Left renal pelvis (tissue), 4 donors: ENCODE data around the gene RBM20. TPM values are rescaled to one million over a fixed set of nuclear protein-coding genes. Genes with fewer than 3 reads are reported as not detected.

Experiments used
- DNase-seq, 4 donors: peaks; one replicate each; pipeline ENCODE4 v3.0.0-alpha.2; 2013; ENCODE audit warnings: low read depth in 4 of 4, low spot score in 3 of 4
- polyA plus RNA-seq, 4 donors: library from polyadenylated mRNA; unstranded; fragments of 120-200 nt; gene quantifications; one replicate each; pipeline ENCODE4 v1.2.1, GENCODE V29; 2013; ENCODE audit not compliant: insufficient read length in 4 of 4

Gene RBM20
- polyA plus RNA-seq, 4 donors: 2.1 to 7.0 (median 5.1) TPM

DNA sequence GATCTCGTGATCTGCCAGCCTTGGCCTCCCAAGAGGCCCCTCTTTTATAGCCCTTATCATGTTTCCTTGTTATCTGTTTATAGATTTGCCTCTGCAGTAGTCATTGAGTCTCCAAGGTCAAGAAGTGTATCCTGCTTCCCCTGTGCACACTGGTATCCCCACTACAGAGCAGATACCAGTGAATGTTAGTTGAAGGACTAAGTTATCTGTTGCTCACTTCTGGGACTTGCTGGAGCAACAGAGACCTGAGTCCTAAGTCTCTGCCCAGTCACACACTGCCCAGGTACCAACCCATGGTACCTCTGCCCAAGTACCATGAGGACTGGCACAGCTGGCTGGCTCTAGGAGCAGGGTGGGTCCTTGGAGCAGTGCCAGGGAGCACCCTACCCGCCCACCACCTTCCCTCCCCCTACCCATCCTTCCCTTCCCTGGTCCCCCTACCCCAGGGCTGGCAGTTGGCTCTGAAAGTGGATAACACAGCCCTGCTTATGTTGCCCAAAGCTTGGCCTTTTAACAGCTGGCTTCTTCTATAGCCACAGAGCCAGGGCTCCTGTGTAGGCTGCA is 201.1 kb downstream of the RBM20 start:
- DNase-seq: no peak

- no peak for DNase-seq
Measured at GRCh38 chr10:110845756-110846620, 201.9 kb downstream of the RBM20 start.

DNA sequence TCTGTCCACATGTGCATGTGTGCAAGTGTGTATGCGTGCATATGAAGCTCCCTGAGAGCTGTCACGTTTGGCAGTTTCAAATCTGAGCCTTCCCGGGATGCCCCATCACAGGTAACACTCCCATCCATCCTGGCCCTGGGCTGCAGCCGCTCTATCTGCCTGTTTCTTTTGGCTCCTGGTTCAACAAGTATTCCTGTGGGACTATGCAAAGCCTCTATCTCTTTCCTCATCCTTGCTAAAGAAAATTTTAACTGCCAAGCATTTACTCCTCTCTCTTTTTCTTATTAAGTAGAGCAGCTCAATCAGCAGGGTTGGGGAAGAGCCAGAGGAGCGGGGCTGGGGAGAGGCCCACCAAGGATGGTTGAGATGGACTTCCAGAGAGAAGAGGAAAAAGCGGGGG is 203.2 kb downstream of the RBM20 start:
- no peak for DNase-seq

GRCh38 chr10:110848106-110848505 is 204.0 kb downstream of the RBM20 start:
- no peak for DNase-seq

DNA sequence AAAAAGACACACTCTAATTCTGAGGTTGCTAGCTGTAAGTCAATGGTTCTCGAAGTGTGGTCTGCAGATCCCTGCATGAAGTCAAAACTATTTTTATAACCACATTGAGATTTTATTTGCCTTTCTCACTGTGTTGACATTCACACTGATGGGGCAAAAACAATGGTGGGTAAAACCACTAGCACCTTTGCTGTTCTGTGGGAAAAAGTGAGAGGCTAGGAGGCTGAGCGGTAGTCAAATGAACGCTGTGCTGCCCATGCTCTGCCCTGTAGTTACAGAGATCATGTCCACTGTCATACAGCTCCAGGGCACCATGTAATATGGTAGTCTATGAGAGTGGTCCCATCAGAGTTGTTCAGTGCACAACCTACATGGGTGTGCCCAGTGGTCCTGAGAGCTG is 206.0 kb downstream of the RBM20 start:
- DNase-seq: no peak

GRCh38 chr10:110851020-110851612 is 207.0 kb downstream of the RBM20 start:
- no peak for DNase-seq

- no peak for DNase-seq
Measured at GRCh38 chr10:110852255-110852896, 208.2 kb downstream of the RBM20 start.

DNA sequence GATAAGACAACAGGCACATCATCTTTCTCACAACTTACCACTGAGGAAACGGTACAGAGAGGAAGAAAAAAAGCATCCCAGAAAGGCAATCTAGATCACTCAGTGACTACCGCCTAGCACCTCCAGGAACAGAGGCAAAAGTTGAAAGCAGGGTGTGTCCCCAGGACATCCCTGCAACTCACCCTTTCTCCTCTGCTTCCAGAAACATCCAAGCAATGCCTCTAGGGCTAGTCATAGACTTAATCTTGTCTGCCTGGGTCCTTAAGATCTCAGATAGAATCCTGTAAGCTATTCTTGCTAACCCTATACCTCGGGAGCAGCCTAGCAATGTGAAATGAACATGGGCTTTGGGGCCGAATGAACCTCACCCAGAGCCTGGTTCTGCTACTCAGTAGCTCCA is 208.8 kb downstream of the RBM20 start:
- DNase-seq: no peak

DNA sequence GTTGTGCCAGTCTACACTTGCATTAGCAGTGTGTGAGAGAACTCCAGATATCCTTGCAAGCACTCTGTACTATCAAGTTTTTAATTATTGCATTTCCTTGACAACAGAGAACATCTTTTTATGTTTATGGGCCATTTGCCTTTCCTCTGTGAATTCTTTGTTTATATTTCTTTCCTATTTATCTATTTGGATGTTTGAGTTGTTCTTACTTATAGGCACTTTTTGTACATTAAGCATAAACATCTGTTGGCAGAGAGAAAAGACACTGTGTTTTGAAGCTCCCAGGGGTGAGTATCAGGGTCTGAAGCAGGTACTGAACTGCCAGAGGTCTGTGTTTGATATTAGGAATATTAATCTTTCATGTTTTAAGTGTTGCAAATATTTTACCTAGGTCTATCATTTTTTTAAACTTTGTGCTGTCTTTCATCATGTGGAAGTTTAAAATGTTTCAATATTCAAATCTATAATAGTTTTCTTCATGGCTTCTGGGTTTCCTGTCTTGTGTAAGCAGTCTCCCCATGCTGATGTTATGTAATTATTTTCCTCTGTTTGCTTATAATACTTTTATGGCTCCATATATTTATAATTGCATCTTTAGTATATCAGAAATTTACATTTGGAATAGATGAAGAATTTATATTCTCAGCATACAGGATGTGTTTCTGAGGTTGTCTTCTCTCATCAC is 209.9 kb downstream of the RBM20 start:
- DNase-seq: no peak

DNA sequence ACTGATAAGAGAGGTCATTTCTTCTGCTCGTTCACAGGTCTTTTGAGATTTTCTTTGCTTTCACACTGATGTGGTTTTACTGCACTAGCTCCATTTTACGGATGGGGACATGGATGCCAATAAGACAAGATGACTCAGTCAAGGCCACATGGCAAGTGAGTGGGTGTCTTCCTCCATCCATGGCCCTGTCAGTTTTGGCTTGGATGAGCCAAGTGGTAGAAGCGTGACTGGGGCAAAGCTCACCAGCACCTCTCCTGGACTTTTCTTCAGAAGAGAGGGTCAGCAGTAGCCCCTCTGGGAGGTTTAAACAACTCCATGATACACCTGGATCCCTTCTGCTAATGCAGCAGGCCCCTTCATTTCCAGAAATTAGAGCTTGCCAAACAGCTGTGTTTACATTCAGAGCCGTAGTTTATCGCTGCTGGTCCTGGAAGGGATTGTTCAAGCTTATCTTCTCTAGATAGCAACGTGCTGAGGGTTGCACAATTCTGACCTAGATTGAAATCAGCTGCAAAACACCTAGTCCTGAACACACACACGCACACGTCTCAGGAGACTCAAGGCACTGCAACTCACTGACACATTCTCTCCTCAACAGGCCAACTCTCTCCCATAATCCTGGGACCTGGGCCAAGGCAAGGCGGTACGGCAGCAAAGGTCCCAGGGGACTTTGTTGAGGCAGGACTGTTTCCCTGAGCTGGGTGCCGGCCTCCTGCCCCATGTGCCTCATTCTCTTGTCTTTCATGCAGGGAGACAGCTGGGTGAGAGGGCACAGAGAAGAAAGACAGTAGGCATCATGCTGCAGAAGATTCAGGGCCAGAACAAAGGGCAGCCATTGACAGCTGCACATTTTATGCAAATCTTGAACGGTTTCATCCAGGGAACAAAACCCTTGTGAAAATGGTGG is 213.4 kb downstream of the RBM20 start:
- no peak for DNase-seq

- no peak for DNase-seq
Measured at GRCh38 chr10:110858297-110858934, 214.3 kb downstream of the RBM20 start.

GRCh38 chr10:110859206-110859972 is 215.3 kb downstream of the RBM20 start:
- DNase-seq: no peak

DNA sequence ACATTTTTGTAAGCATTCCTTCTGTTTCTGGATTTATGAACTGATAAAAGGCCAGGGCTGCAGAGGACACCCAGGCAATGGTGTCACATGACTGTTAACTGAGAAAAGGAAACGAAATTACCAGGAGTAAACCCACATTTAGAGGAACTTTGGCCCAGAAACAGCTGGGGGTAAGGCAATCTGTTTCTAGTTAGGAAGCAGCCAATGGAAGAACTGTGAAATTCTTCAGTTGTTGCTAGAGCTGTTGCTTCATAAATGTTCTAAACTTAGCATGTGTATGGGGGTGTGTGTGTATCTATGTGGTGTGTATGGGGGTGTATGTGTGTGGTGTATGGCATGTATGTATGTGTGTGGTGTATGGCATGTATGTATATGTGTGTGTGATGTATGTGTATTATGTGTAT is 215.8 kb downstream of the RBM20 start:
- no peak for DNase-seq

DNA sequence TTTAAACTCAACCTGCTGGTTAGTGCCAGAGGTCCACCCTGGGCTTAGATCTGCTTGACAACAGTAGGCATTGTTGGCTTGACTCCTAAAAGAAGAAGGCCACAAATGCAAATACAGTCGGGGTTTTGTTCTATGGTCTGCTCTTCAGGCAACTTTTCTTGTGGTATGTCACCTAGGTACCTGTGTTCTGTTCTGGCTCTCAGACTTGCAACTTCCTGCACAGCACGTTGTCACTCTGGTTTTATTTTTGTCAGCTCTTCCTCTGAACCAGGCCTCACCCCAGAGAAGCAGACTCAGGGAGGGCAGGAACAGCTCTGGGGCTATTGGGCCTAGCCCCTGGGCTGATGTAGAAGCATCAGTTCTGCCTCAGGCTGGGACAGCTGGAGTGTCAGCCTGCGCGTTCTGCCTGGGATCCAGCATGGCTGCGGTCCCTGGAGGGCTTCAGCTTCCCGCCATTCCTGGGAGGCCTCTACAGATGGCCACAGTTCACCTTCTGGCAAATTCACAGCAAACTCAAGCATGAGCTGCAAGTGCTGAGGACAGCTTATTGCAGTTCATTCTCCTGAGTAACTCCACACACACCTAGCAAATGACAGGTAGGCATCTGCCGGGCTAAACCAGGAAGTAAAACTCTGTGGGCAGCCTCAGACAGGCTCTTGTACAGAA is 216.6 kb downstream of the RBM20 start:
- DNase-seq: no peak

DNA sequence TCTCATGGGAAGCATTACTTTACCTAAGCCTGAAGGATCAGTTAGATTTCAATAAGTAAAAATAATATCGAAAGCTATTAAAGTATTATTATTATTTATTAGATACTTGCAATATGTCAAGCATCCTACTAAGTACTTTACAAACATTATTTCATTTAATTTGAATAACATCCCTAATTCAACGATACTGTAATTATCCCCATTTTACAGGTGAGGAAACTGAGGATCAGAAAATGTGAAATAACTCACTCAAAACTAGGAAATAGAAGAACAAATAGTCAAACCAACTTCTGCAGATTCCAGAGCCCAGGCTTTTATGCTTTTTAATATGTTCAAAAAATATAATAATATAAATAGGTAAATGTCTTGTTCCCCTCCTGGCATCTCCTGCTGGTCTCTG is 217.3 kb downstream of the RBM20 start:
- no peak for DNase-seq

- DNase-seq: no peak
Measured at GRCh38 chr10:110861930-110862649, 218.0 kb downstream of the RBM20 start.

GRCh38 chr10:110862961-110863360 is 218.8 kb downstream of the RBM20 start:
- DNase-seq: no peak
